Activated naive CD4-positive, alpha-beta T cell treated with anti-CD3 and anti-CD28 coated beads, Interleukin-2, amount 10 ng/mL, durations not matched to agents 7 days and 5 days (primary cell): ENCODE measurements around the gene PRKAB1.

Experiments used
- CTCF ChIA-PET: fragments of 350-600 bp; sonication (Branson Sonifier 250); formaldehyde crosslinking; loops from one replicate; lab custom pipeline; 2021; ENCODE audit warnings: antibody characterized with exemption; lab: Charles Lee
- DNase-seq: peaks from one replicate; pipeline ENCODE4 v3.0.0-alpha.2; 2020
- H3K27ac Mint-ChIP-seq: one replicate; pipeline ENCODE4 v1.8.0; 2021; ENCODE audit warnings: mild to moderate bottlenecking, moderate library complexity, mixed read lengths
- H3K27me3 Mint-ChIP-seq: one replicate; pipeline ENCODE4 v1.8.0; 2021; ENCODE audit warnings: mild to moderate bottlenecking, mixed read lengths
- H3K36me3 Mint-ChIP-seq: one replicate; pipeline ENCODE4 v1.8.0; 2021; ENCODE audit warnings: mixed read lengths
- H3K4me1 Mint-ChIP-seq: one replicate; pipeline ENCODE4 v1.8.0; 2021; ENCODE audit warnings: mixed read lengths
- H3K4me3 Mint-ChIP-seq: one replicate; pipeline ENCODE4 v1.8.0; 2021; ENCODE audit warnings: mild to moderate bottlenecking, moderate library complexity, mixed read lengths
- H3K9me3 Mint-ChIP-seq: one replicate; pipeline ENCODE4 v1.8.0; 2021; ENCODE audit warnings: mixed read lengths

The PRKAB1 gene

GRCh38 chr12:119720349-119720748, 52.4 kb downstream of the PRKAB1 start:
- Mint-ChIP-seq H3K27ac (no peak overlapping the region), H3K4me3 (no peak overlapping the region), H3K9me3 (no peaks in the 10 kb centered on the region), H3K36me3 (peaks cover 70% of the 10 kb centered on the region), H3K27me3 (no peaks in the 10 kb centered on the region), H3K4me1 (no peaks in the 10 kb centered on the region)
- CTCF ChIA-PET, result no interaction called here
- no peak for DNase-seq

DNA sequence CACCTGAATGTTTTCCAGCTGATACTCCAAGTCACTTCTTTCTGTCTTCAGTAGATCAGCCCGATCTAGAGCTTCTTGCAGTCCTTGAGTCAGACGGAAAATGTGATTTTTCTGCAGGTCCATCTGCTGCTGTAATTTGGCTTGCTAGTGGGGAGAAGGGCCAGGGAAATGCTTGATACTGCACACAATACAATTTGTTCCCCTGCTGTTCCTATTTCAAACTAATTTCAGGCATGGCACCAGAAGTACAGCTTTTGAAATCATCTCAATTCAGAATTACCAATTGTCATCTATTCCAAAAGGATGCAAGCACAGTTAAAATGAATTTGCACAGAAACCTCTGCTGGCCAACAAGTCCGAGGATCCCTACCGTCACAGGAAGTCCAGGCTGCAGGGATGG, 53.4 kb downstream of the PRKAB1 start:
- no peak overlapping the region for H3K4me3 Mint-ChIP-seq
- no peaks in the 10 kb centered on the region for H3K27me3 Mint-ChIP-seq
- H3K36me3 Mint-ChIP-seq, result peaks cover 68% of the 10 kb centered on the region
- H3K9me3 Mint-ChIP-seq, result no peaks in the 10 kb centered on the region
- DNase-seq, result no peak
- CTCF ChIA-PET, result no interaction called here
- H3K4me1 Mint-ChIP-seq, result no peaks in the 10 kb centered on the region
- no peak overlapping the region for H3K27ac Mint-ChIP-seq

DNA sequence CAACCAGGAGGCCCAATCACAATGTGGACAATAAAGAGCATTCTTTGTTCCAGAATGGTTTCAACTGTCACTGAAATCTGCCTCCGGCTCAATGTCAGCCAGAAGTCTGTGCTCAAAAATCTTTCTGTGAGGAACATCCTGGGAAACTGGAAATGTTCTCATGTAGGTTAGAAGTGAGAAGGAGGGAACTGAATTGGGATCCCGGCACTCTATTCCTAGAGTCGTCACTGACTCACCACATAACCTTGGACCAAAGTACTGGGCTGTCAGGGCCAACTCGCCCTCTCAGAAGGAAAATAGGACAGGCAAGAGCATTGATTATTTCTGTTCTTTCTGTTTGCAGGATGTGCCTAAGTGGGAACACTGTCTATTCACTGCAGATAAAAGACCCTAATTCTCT, 57.6 kb downstream of the PRKAB1 start:
- DNase-seq, result no peak
- CTCF ChIA-PET, result no interaction called here
- Mint-ChIP-seq H3K4me3 (no peak overlapping the region), H3K27ac (no peak overlapping the region), H3K4me1 (no peaks in the 10 kb centered on the region), H3K36me3 (peaks cover 48% of the 10 kb centered on the region), H3K27me3 (no peaks in the 10 kb centered on the region), H3K9me3 (no peaks in the 10 kb centered on the region)

- Mint-ChIP-seq H3K4me3 (no peak overlapping the region), H3K4me1 (peaks cover 2% of the 10 kb centered on the region), H3K27ac (no peak overlapping the region), H3K9me3 (no peaks in the 10 kb centered on the region), H3K27me3 (no peaks in the 10 kb centered on the region), H3K36me3 (peaks cover 35% of the 10 kb centered on the region)
- no peak for DNase-seq
- CTCF ChIA-PET, result no interaction called here
Observed at GRCh38 chr12:119727600-119728443, 59.9 kb downstream of the PRKAB1 start.

DNA sequence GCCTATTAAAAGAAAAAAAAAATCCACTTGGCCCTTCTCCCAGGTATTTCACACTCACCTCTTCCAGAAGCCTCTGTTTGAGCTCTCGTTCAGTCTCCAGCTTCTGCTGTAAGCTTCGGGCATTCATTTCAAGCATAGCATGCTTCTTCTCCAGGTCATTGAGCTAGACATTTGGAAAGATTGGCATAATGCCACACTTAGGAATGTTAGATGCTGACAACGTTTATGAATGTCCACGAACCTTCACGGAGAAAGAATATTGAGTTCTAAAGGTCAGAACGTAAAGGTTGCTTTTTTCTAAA, 60.5 kb downstream of the PRKAB1 start:
- CTCF ChIA-PET, result no interaction called here
- Mint-ChIP-seq H3K36me3 (peaks cover 38% of the 10 kb centered on the region), H3K9me3 (no peaks in the 10 kb centered on the region), H3K27ac (peak overlapping the region; percentile 22), H3K4me3 (no peak overlapping the region), H3K4me1 (peaks cover 2% of the 10 kb centered on the region), H3K27me3 (no peaks in the 10 kb centered on the region)
- DNase-seq, result no peak

GRCh38 chr12:119729871-119730270, 61.9 kb downstream of the PRKAB1 start:
- H3K4me3 Mint-ChIP-seq, result no peak overlapping the region
- H3K36me3 Mint-ChIP-seq, result peaks cover 42% of the 10 kb centered on the region
- H3K4me1 Mint-ChIP-seq, result peaks cover 2% of the 10 kb centered on the region
- no peaks in the 10 kb centered on the region for H3K27me3 Mint-ChIP-seq
- no peak for DNase-seq
- CTCF ChIA-PET, result no interaction called here
- no peaks in the 10 kb centered on the region for H3K9me3 Mint-ChIP-seq
- no peak overlapping the region for H3K27ac Mint-ChIP-seq

- CTCF ChIA-PET, result no interaction called here
- no peak for DNase-seq
- Mint-ChIP-seq H3K27me3 (no peaks in the 10 kb centered on the region), H3K4me3 (no peak overlapping the region), H3K27ac (no peak overlapping the region), H3K36me3 (peaks cover 40% of the 10 kb centered on the region), H3K9me3 (no peaks in the 10 kb centered on the region), H3K4me1 (peaks cover 2% of the 10 kb centered on the region)
Observed at GRCh38 chr12:119730381-119730780, 62.4 kb downstream of the PRKAB1 start.
